Lung microvascular endothelial cell (primary cell): ENCODE data around the gene CSH1. TPM values are rescaled to one million over a fixed set of nuclear protein-coding genes. Genes with fewer than 3 reads are reported as not detected.
A peak's percentile ranks its signal among the peaks of the same experiment; 100 is the strongest.
"Not testable (repeated sequence)": the region's sequence is repeated elsewhere in the genome, so short reads cannot be mapped to it uniquely, and the experiment has no call there.

Experiments used
- DNase-seq, 2 donors: peaks; one replicate each; pipeline versions ENCODE4 v3.0.0 to v3.0.0-alpha.2; 2010; ENCODE audit warnings: low read depth in 2 of 2
- total RNA-seq: library from RNA; depleted of rRNA; stranded (reverse); fragments of >200 nt; gene quantifications from 2 replicates; pipeline ENCODE4 v1.2.1, GENCODE V29; 2014

Gene CSH1
- total RNA-seq, 1 donor from 2014 or later: not detected

- no peak for DNase-seq
Measured at GRCh38 chr17:63928966-63929695, 32.8 kb upstream of the CSH1 start.

GRCh38 chr17:63928172-63928666 lies 31.8 kb upstream of the CSH1 start:
- DNase-seq: no peak

- DNase-seq: no peak
Measured at GRCh38 chr17:63927464-63928171, 31.2 kb upstream of the CSH1 start.

GRCh38 chr17:63926164-63926563 lies 29.8 kb upstream of the CSH1 start:
- no peak for DNase-seq

GRCh38 chr17:63925615-63926014 lies 29.2 kb upstream of the CSH1 start:
- no peak for DNase-seq

- DNase-seq: not testable (repeated sequence)
Measured at GRCh38 chr17:63922402-63922801, 26.0 kb upstream of the CSH1 start.

GRCh38 chr17:63920779-63921178 lies 24.4 kb upstream of the CSH1 start:
- not testable (repeated sequence) for DNase-seq

GRCh38 chr17:63920050-63920449 lies 23.7 kb upstream of the CSH1 start:
- not testable (repeated sequence) for DNase-seq

- DNase-seq: peak; percentile 57 to 73
Measured at GRCh38 chr17:63919311-63919723, 22.9 kb upstream of the CSH1 start.

GRCh38 chr17:63918789-63919305 lies 22.5 kb upstream of the CSH1 start, which contains the start of gene GH1:
TSS of gene GH1 (minus strand) at chr17:63918839. CDS start at chr17:63918776, 63 bp downstream.
- not testable (repeated sequence) for DNase-seq

GRCh38 chr17:63918305-63918704 lies 21.9 kb upstream of the CSH1 start:
- no peak for DNase-seq

- DNase-seq: no peak
Measured at GRCh38 chr17:63917646-63918045, 21.3 kb upstream of the CSH1 start.

- DNase-seq: not testable (repeated sequence)
Measured at GRCh38 chr17:63917206-63917605, 20.8 kb upstream of the CSH1 start.

GRCh38 chr17:63916566-63917185 lies 20.3 kb upstream of the CSH1 start:
- no peak for DNase-seq

- not testable (repeated sequence) for DNase-seq
Measured at GRCh38 chr17:63915753-63916152, 19.4 kb upstream of the CSH1 start.

GRCh38 chr17:63914471-63914870 lies 18.1 kb upstream of the CSH1 start:
- no peak for DNase-seq

- peak; percentile 27 to 49 for DNase-seq
Measured at GRCh38 chr17:63911657-63912100, 15.3 kb upstream of the CSH1 start.

GRCh38 chr17:63911041-63911635 lies 14.8 kb upstream of the CSH1 start, which contains the start of gene CSHL1:
TSS of gene CSHL1 (minus strand) at chr17:63911258. CDS start at chr17:63911196, 62 bp downstream.
- no peak for DNase-seq

GRCh38 chr17:63910096-63910495 lies 13.7 kb upstream of the CSH1 start:
- no peak for DNase-seq

- not testable (repeated sequence) for DNase-seq
Measured at GRCh38 chr17:63909586-63909985, 13.2 kb upstream of the CSH1 start.

GRCh38 chr17:63907161-63907778 lies 10.9 kb upstream of the CSH1 start:
- peak; percentile 21 to 44 for DNase-seq
